Loucy (cell line): ENCODE results near the gene LGALS9.
"Not testable (repeated sequence)": the region's sequence is repeated elsewhere in the genome, so short reads cannot be mapped to it uniquely, and the experiment has no call there.

Experiments used
- CTCF ChIP-seq: fragments of 200-600 bp; sonication (generic); conservative IDR thresholded peaks from 2 replicates; pipeline ENCODE4 v1.5.1; 2014; ENCODE audit warnings: mild to moderate bottlenecking, antibody characterized with exemption, low read length
- EZH2phosphoT487 ChIP-seq: fragments of 200-600 bp; IDR thresholded peaks from 2 replicates; pipeline ENCODE4 v1.6.1; 2018; ENCODE audit warnings: antibody characterized with exemption, mild to moderate bottlenecking, moderate library complexity, borderline replicate concordance

- TF ChIP-seq CTCF: peak; percentile 20; the same call in 1 of the 2 replicates
- TF ChIP-seq EZH2phosphoT487: not testable (repeated sequence)
Observed at GRCh38 chr17:27645621-27646020, 14.6 kb downstream of the LGALS9 start.
